ENCODE measurements around the gene OR10AD1.

GRCh38 chr12:48187916-48188695 is 15.0 kb downstream of the OR10AD1 start:
- TF ChIP-seq CTCF (IDR thresholded peaks at IDR 0.05 in 2 of 3, conservative IDR thresholded peaks at IDR 0.05 in 1 of 3; ENCODE audit: control insufficient read depth in 2 of 3, extremely low read depth in 1 of 3, insufficient read depth in 1 of 3, low read depth in 3 of 3, low read length in 3 of 3) (no peak), SIN3A (IDR thresholded peaks at IDR 0.05; ENCODE audit: low read depth, low read length) (no peak), CEBPB (IDR thresholded peaks at IDR 0.05; ENCODE audit: borderline replicate concordance in 1 of 2, low read depth in 2 of 2, low read length in 2 of 2) (no peak), PAX8 (IDR thresholded peaks at IDR 0.05) (no peak)
